HCT116 (cell line): ENCODE measurements around the gene RNF10. TPM values are rescaled to one million over a fixed set of nuclear protein-coding genes. Genes with fewer than 3 reads are reported as not detected.

Experiments used
- ATAC-seq: fragments of 200-7000 bp; cut with Tn5 transposase; 2 replicates; pipeline ENCODE4 v1.9.1; 2020; ENCODE audit warnings: mild to moderate bottlenecking, moderate library complexity
- BruUV-seq: library from RNA; stranded (reverse); fragments of 400-500 nt; replicated peaks from 2 replicates; lab custom pipeline; 2021; lab: Mats Ljungman, UMichigan
- CTCF ChIA-PET: fragments of 300-600 bp; sonication (Branson Sonifier 250); formaldehyde crosslinking; loops from one replicate; lab custom pipeline; 2021; ENCODE audit warnings: antibody characterized with exemption; lab: Charles Lee
- POLR2A ChIA-PET: fragments of 300-600, 350-600 bp; sonication (Branson Sonifier 250); formaldehyde crosslinking; loops from one replicate; lab custom pipeline; 2021; ENCODE audit warnings: antibody characterized with exemption; lab: Charles Lee
- RAD21 ChIA-PET, 2 experiments: fragments of 300-600 bp; sonication (Branson Sonifier 250); formaldehyde crosslinking; loops; one replicate each; lab custom pipeline; 2023; ENCODE audit warnings: low total read pairs in 2 of 2; ENCODE audit not compliant: uncharacterized antibody in 2 of 2, unreplicated experiment in 2 of 2, low non-redundant PET in 1 of 2; lab: Charles Lee
- DNase-seq: peaks from one replicate; pipeline ENCODE4 v3.0.0-alpha.2; 2010; ENCODE audit warnings: low read depth, low spot score
- H2AFZ ChIP-seq: fragments of 200-600 bp; shearing (Covaris generic), sonication (generic); 2 replicates; pipeline ENCODE4 v1.6.1; 2017; ENCODE audit warnings: low read depth, mixed run types, mixed read lengths, antibody characterized with exemption, low read length; ENCODE audit not compliant: poor library complexity, severe bottlenecking
- H3K27ac ChIP-seq: 2 replicates; pipeline ENCODE4 v1.5.1; 2012; ENCODE audit warnings: low read depth, low read length
- H3K27me3 ChIP-seq: fragments of 200-600 bp; sonication (generic); 2 replicates; pipeline ENCODE4 v1.6.1; 2016; ENCODE audit warnings: mixed run types, low read length, mixed read lengths; ENCODE audit not compliant: insufficient read depth
- H3K36me3 ChIP-seq, 2 experiments: fragments of 200-500 bp in 1 of 2; fragments of 200-600 bp in 1 of 2; sonication (Bioruptor generic) in 1 of 2; sonication (generic) in 1 of 2; 2 replicates each; pipeline versions ENCODE4 v1.5.1 to v1.6.1; 2014 to 2016; ENCODE audit warnings: low read length in 2 of 2, inconsistent platforms in 1 of 2, mixed read lengths in 1 of 2, mixed run types in 1 of 2; ENCODE audit not compliant: insufficient read depth in 2 of 2, control insufficient read depth in 1 of 2
- H3K4me1 ChIP-seq, 2 experiments: fragments of 200-600 bp in 1 of 2; sonication (generic) in 1 of 2; 2 replicates each; pipeline versions ENCODE4 v1.5.1 to v1.6.1; 2012 to 2017; ENCODE audit warnings: low read length in 2 of 2, inconsistent platforms in 1 of 2, mild to moderate bottlenecking in 1 of 2, mixed read lengths in 1 of 2, mixed run types in 1 of 2, moderate library complexity in 1 of 2; ENCODE audit not compliant: insufficient read depth in 2 of 2, control insufficient read depth in 1 of 2
- H3K4me2 ChIP-seq: fragments of 200-600 bp; sonication (generic); 2 replicates; pipeline ENCODE4 v1.6.1; 2017; ENCODE audit warnings: mixed run types, low read length, mixed read lengths
- H3K4me3 ChIP-seq, 2 experiments: fragments of 200-600 bp in 1 of 2; sonication (generic) in 1 of 2; replicated peaks in 1 of 2; 2 replicates each; pipeline ENCODE4 v1.5.1; 2011 to 2016; ENCODE audit warnings: low read length in 2 of 2, control low read depth in 1 of 2, low read depth in 1 of 2, mild to moderate bottlenecking in 1 of 2, mixed read lengths in 1 of 2, mixed run types in 1 of 2
- H3K79me2 ChIP-seq: fragments of 200-600 bp; sonication (generic); 2 replicates; pipeline ENCODE4 v1.6.1; 2017; ENCODE audit warnings: mild to moderate bottlenecking, mixed run types, low read length, moderate library complexity, mixed read lengths; ENCODE audit not compliant: insufficient read depth
- H3K9ac ChIP-seq: fragments of 200-600 bp; sonication (generic); 2 replicates; pipeline ENCODE4 v1.6.1; 2016; ENCODE audit warnings: low read length, mixed read lengths
- H3K9me2 ChIP-seq: fragments of 200-600 bp; sonication (generic), shearing (Covaris generic); 2 replicates; pipeline ENCODE4 v1.6.1; 2017; ENCODE audit warnings: mixed run types, mild to moderate bottlenecking, moderate library complexity; ENCODE audit not compliant: insufficient read depth
- H3K9me3 ChIP-seq, 2 experiments: fragments of 200-500 bp in 1 of 2; fragments of 200-600 bp in 1 of 2; sonication (Bioruptor generic) in 1 of 2; sonication (generic) in 1 of 2; 2 replicates each; pipeline ENCODE4 v1.6.1; 2014 to 2017; ENCODE audit warnings: low read length in 2 of 2, mixed read lengths in 2 of 2, inconsistent platforms in 1 of 2, low read depth in 1 of 2, mild to moderate bottlenecking in 1 of 2, mixed run types in 1 of 2, moderate library complexity in 1 of 2; ENCODE audit not compliant: control insufficient read depth in 1 of 2, insufficient read depth in 1 of 2
- H4K20me1 ChIP-seq: fragments of 200-600 bp; sonication (generic), shearing (Covaris generic); 2 replicates; pipeline ENCODE4 v1.6.1; 2017; ENCODE audit warnings: mixed run types, mild to moderate bottlenecking, moderate library complexity; ENCODE audit not compliant: insufficient read depth
- CBX3 ChIP-seq: IDR thresholded peaks from 2 replicates; pipeline ENCODE4 v1.6.1; 2012; ENCODE audit warnings: low read depth
- EGR1 ChIP-seq: IDR thresholded peaks from 2 replicates; pipeline ENCODE4 v1.6.1; 2012; ENCODE audit warnings: low read depth
- ELF1 ChIP-seq: IDR thresholded peaks from 2 replicates; pipeline ENCODE4 v1.6.1; 2012; ENCODE audit warnings: low read depth, borderline replicate concordance
- EZH2 ChIP-seq: fragments of 200-600 bp; sonication (generic); IDR thresholded peaks from 2 replicates; pipeline ENCODE4 v1.6.1; 2017; ENCODE audit warnings: antibody characterized with exemption, mixed run types
- FOSL1 ChIP-seq: IDR thresholded peaks from 2 replicates; pipeline ENCODE4 v1.6.1; 2012; ENCODE audit warnings: low read depth
- MAX ChIP-seq: IDR thresholded peaks from 2 replicates; pipeline ENCODE4 v1.6.1; 2012
- POLR2A ChIP-seq: IDR thresholded peaks from 2 replicates; pipeline ENCODE4 v1.7.0; 2011; ENCODE audit warnings: borderline replicate concordance; ENCODE audit not compliant: insufficient read depth, insufficient read length; ENCODE audit errors: extremely low read depth
- POLR2AphosphoS5 ChIP-seq: IDR thresholded peaks from 2 replicates; pipeline ENCODE4 v1.6.1; 2011; ENCODE audit warnings: mild to moderate bottlenecking, low read depth, low read length, moderate library complexity
- RAD21 ChIP-seq: IDR thresholded peaks from 2 replicates; pipeline ENCODE4 v1.6.1; 2012; ENCODE audit warnings: low read depth, mild to moderate bottlenecking
- REST ChIP-seq: IDR thresholded peaks from 2 replicates; pipeline ENCODE4 v1.6.1; 2012; ENCODE audit warnings: low read depth
- SIN3A ChIP-seq: IDR thresholded peaks from 2 replicates; pipeline ENCODE4 v1.6.1; 2012; ENCODE audit warnings: low read depth
- SP1 ChIP-seq: IDR thresholded peaks from 2 replicates; pipeline ENCODE4 v1.6.1; 2012; ENCODE audit warnings: low read depth
- SRF ChIP-seq: IDR thresholded peaks from 2 replicates; pipeline ENCODE4 v1.6.1; 2012; ENCODE audit warnings: low read depth
- YY1 ChIP-seq: IDR thresholded peaks from 2 replicates; pipeline ENCODE4 v1.6.1; 2011; ENCODE audit warnings: low read length, low read depth, moderate library complexity, mild to moderate bottlenecking; ENCODE audit not compliant: insufficient replicate concordance; ENCODE audit errors: extremely low read depth
- ZBTB33 ChIP-seq: IDR thresholded peaks from 2 replicates; pipeline ENCODE4 v1.6.1; 2011; ENCODE audit warnings: mild to moderate bottlenecking, low read length, moderate library complexity; ENCODE audit not compliant: insufficient replicate concordance; ENCODE audit errors: extremely low read depth
- ZFX ChIP-seq: fragments of 450-650 bp; IDR thresholded peaks from 2 replicates; pipeline ENCODE4 v1.6.1; 2017
- intact Hi-C: fragments of 100-400 bp; cut with micrococcal nuclease; formaldehyde crosslinking; loops from 2 replicates; pipeline ENCODE4 v1.10.0; 2022
- total RNA-seq: library from RNA; stranded (reverse); gene quantifications from one replicate; pipeline ENCODE4 v1.2.1, GENCODE V29; 2021; ENCODE audit not compliant: unreplicated experiment

RNF10 gene
- total RNA-seq, 1 experiment from 2014 or later: 141 TPM

GRCh38 chr12:120495731-120496412, 38.3 kb upstream of the RNF10 start, which contains the start of gene DYNLL1:
DYNLL1 (plus strand) TSS chr12:120496113; CDS start chr12:120496422, 309 bp downstream.
- H3K4me2 ChIP-seq: peak within 1 kb of the TSS; percentile 85
- ATAC-seq (peak; percentile 94), DNase-seq (peak; percentile 91)
- RAD21 ChIA-PET: no interaction called here
- peak within 1 kb of the TSS; percentile 93 for H3K4me3 ChIP-seq
- H3K79me2 ChIP-seq: peaks cover 35% of the 10 kb centered on the region
- peaks cover 9 to 16% of the 10 kb centered on the region in 2 experiments; a peak in 2 of 4 replicates for H3K4me1 ChIP-seq
- H3K27me3 ChIP-seq: no peaks in the 10 kb centered on the region
- no TSS peak for BruUV-seq
- H3K27ac ChIP-seq: peak within 1 kb of the TSS; percentile 92
- POLR2A ChIA-PET: interaction anchor here (0.5 to 2.2 kb wide), 16 partner anchors 9 to 514 kb away, joined by 3 to 18 read pairs (median 4); partner anchors contain the start of genes COQ5, RNU4-1, RNU4-2 and SRSF9
- TF ChIP-seq REST (no peak), SP1 (peak; percentile 99), MAX (peak; percentile 88), SIN3A (peak; percentile 92), ZBTB33 (no peak), SRF (peak; percentile 96), ELF1 (no peak), FOSL1 (no peak), YY1 (peak; percentile 61), RAD21 (no peak), CBX3 (no peak), POLR2AphosphoS5 (peak; percentile 100), EZH2 (no peak), POLR2A (peak; percentile 89), EGR1 (no peak), ZFX (peak; percentile 40)
- peaks cover 10 to 16% of the 10 kb centered on the region in 2 experiments; a peak in 2 of 4 replicates for H3K36me3 ChIP-seq
- H3K9me2 ChIP-seq: no peaks in the 10 kb centered on the region
- intact Hi-C loops: loop anchor here (1.0 kb wide), 1 partner anchor 22 kb away; no protein-coding TSS in a partner anchor
- no peaks in the 10 kb centered on the region for H3K9me3 ChIP-seq
- H2AFZ ChIP-seq: no peak within 1 kb of the TSS
- peaks cover 3% of the 10 kb centered on the region; the same call in 1 of the 2 replicates for H4K20me1 ChIP-seq
- peak within 1 kb of the TSS; percentile 81 for H3K9ac ChIP-seq
- CTCF ChIA-PET: interaction anchor here (1.3 kb wide), 1 partner anchor 24 kb away, joined by 3 read pairs; no protein-coding TSS in a partner anchor
